ENCODE data around the gene RFX2. TPM values are rescaled to one million over a fixed set of nuclear protein-coding genes. Genes with fewer than 3 reads are reported as not detected.

RFX2 gene
- total and polyA plus RNA-seq, 4 donors, result 13.1 to 54.2 (median 20.0) TPM

DNA sequence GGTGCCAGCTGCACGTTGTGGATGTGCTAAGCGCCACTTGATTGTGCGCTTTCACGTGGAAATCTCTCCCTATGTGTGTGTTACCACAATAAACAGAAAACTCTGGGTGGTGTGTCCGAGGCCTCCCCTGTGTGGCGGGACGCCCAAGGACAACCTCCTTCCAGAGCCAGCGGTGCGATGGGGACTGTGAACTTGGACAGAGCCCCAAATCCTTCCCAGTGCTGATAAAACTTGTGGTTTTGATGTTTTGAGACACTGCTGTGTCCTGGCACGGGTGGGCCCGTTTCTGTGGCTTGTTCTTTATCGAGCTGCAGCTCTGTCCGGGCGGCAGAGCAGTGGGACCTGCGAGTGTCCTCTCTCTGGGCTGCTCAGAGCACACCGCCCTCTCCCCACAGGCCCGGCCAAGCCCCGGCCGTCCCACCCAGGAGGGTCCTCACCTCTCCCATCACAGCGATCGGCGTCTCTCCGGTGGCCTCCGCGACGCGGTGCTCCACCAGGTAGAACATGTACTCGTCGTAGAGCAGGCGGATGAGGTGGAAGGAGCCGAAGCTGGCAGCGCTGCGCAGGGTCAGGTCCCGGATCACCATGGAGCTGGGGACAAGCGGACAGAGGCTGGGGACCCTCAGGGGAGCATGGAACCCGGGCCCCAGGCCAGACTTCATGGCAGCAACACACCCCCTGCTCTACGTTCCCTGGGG lies 113.5 kb downstream of the RFX2 start:
- ATAC-seq (ENCODE audit: insufficient read depth, low FRiP score) (no peak), DNase-seq (no peak)
- WGBS, 2 donors, result 95 to 97% methylated on average over 36 to 37 of the region's 37 CpGs

DNA sequence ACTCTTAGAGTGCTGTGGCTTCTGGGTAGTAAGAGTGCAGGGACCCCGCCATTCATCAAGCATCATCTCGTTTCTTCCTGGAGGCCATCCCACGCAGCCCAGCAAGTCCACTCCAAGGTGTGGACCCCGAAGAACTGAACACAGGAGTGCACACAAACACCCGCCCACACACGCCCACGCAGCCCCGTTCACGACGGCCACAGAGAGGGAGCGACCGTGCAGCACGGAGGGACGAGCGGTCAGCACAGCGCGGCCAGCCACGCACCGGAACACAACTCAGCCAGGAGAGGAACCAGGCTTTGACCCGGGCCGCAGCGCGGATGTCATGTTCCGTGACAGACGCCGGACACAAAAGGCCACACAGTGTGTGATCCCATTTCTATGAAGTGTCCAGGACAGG lies 114.2 kb downstream of the RFX2 start:
- H3K4me3 ChIP-seq, result no peak overlapping the region
- whole genome bisulfite sequencing, 2 donors, result 94% methylated on average over 26 of the region's 26 CpGs
- TF ChIP-seq, protein P1, sequence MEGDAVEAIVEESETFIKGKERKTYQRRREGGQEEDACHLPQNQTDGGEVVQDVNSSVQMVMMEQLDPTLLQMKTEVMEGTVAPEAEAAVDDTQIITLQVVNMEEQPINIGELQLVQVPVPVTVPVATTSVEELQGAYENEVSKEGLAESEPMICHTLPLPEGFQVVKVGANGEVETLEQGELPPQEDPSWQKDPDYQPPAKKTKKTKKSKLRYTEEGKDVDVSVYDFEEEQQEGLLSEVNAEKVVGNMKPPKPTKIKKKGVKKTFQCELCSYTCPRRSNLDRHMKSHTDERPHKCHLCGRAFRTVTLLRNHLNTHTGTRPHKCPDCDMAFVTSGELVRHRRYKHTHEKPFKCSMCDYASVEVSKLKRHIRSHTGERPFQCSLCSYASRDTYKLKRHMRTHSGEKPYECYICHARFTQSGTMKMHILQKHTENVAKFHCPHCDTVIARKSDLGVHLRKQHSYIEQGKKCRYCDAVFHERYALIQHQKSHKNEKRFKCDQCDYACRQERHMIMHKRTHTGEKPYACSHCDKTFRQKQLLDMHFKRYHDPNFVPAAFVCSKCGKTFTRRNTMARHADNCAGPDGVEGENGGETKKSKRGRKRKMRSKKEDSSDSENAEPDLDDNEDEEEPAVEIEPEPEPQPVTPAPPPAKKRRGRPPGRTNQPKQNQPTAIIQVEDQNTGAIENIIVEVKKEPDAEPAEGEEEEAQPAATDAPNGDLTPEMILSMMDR (IDR thresholded peaks at IDR 0.05; ENCODE audit: control extremely low read depth, extremely low read depth), result no peak
- no peak for DNase-seq
- H3K36me3 ChIP-seq (ENCODE audit: control insufficient read depth in 4 of 4, insufficient read depth in 4 of 4, low read length in 4 of 4), result peaks cover 5 to 23% (median 14%) of the 10 kb centered on the region in 4 donors
- H3K4me1 ChIP-seq (ENCODE audit: control insufficient read depth in 5 of 5, insufficient read depth in 5 of 5, low read length in 5 of 5), result peaks cover 0 to 20% (median 7%) of the 10 kb centered on the region in 5 donors
- no peak overlapping the region for H3K27ac ChIP-seq (ENCODE audit: low read depth in 1 of 2, low read length in 1 of 2)
- no peak overlapping the region for H3K9ac ChIP-seq (ENCODE audit: insufficient read depth in 1 of 2, low read length in 2 of 2)
- ATAC-seq (ENCODE audit: insufficient read depth, low FRiP score), result no peak
- no peaks in the 10 kb centered on the region for H3K9me3 ChIP-seq (ENCODE audit: control insufficient read depth in 4 of 4, insufficient read depth in 3 of 4, low read length in 3 of 4)
- no peaks in the 10 kb centered on the region for H3K27me3 ChIP-seq (ENCODE audit: control insufficient read depth in 3 of 3, insufficient read depth in 3 of 3, low read length in 2 of 3)

More for the DNA sequence above, 113.5 kb downstream of the RFX2 start:
- H3K9ac ChIP-seq (ENCODE audit: insufficient read depth in 1 of 2, low read length in 2 of 2), result no peak overlapping the region
- peaks cover 5 to 23% (median 16%) of the 10 kb centered on the region in 4 donors for H3K36me3 ChIP-seq (ENCODE audit: control insufficient read depth in 4 of 4, insufficient read depth in 4 of 4, low read length in 4 of 4)
- peaks cover 0 to 20% (median 7%) of the 10 kb centered on the region in 5 donors for H3K4me1 ChIP-seq (ENCODE audit: control insufficient read depth in 5 of 5, insufficient read depth in 5 of 5, low read length in 5 of 5)
- TF ChIP-seq, protein P1 (IDR thresholded peaks at IDR 0.05; ENCODE audit: control extremely low read depth, extremely low read depth), result no peak
- no peak overlapping the region for H3K4me3 ChIP-seq
- no peaks in the 10 kb centered on the region for H3K9me3 ChIP-seq (ENCODE audit: control insufficient read depth in 4 of 4, insufficient read depth in 3 of 4, low read length in 3 of 4)
- no peak overlapping the region for H3K27ac ChIP-seq (ENCODE audit: low read depth in 1 of 2, low read length in 1 of 2)
- H3K27me3 ChIP-seq (ENCODE audit: control insufficient read depth in 3 of 3, insufficient read depth in 3 of 3, low read length in 2 of 3), result no peaks in the 10 kb centered on the region

DNA sequence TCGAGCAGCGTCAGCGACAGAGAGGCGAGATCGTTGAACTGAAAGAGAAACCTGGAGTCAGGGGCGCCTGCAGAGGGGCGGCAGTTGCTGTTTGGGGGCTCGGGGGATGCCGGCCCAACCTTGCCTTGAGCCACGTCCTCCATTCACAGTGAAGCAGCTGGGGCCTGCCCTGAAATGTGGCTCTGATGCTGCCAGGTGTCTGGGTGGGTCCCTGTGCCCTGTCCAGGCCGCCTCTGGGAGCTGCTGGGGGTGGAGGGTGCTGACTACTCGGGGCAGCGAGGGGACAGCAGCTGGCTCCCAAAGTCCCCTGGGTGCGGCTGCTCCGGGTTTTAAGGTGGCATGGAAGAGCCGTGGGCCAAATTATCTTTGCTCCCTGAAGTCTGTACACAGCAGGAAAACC lies 114.7 kb downstream of the RFX2 start:
- Histone ChIP-seq H3K9me3 (ENCODE audit: control insufficient read depth in 4 of 4, insufficient read depth in 3 of 4, low read length in 3 of 4) (no peaks in the 10 kb centered on the region), H3K4me3 (no peak overlapping the region), H3K36me3 (ENCODE audit: control insufficient read depth in 4 of 4, insufficient read depth in 4 of 4, low read length in 4 of 4) (peaks cover under 1 to 22% (median 12%) of the 10 kb centered on the region in 4 donors), H3K4me1 (ENCODE audit: control insufficient read depth in 5 of 5, insufficient read depth in 5 of 5, low read length in 5 of 5) (peaks cover 0 to 20% (median 7%) of the 10 kb centered on the region in 5 donors), H3K27me3 (ENCODE audit: control insufficient read depth in 3 of 3, insufficient read depth in 3 of 3, low read length in 2 of 3) (no peaks in the 10 kb centered on the region), H3K9ac (ENCODE audit: insufficient read depth in 1 of 2, low read length in 2 of 2) (no peak overlapping the region), H3K27ac (ENCODE audit: low read depth in 1 of 2, low read length in 1 of 2) (no peak overlapping the region)
- TF ChIP-seq, protein P1 (IDR thresholded peaks at IDR 0.05; ENCODE audit: control extremely low read depth, extremely low read depth), result no peak
- DNase-seq (no peak), ATAC-seq (ENCODE audit: insufficient read depth, low FRiP score) (no peak)
- WGBS, 2 donors, result 95 to 97% methylated on average over 16 of the region's 16 CpGs
